A549 (cell line): ENCODE results near the gene HOXD11. TPM values are rescaled to one million over a fixed set of nuclear protein-coding genes. Genes with fewer than 3 reads are reported as not detected.

ENCODE experiments used
- ATAC-seq, 2 experiments: fragments of 200-7000 bp in 1 of 2; fragments of >200 bp in 1 of 2; cut with Nextera tagmentation in 1 of 2; cut with Tn5 transposase in 1 of 2; 3 replicates each; pipeline versions ENCODE4 v1.8.0 to v1.9.1; 2018 to 2020; ENCODE audit warnings: mild to moderate bottlenecking in 1 of 2, moderate library complexity in 1 of 2
- CTCF ChIA-PET: fragments of 300-600 bp; sonication (Branson Sonifier 250); formaldehyde crosslinking; extraction: SDS; loops from one replicate; lab custom pipeline; 2021; ENCODE audit warnings: antibody characterized with exemption, inconsistent platforms; lab: Yijun Ruan, JAX
- POLR2A ChIA-PET: fragments of 350-600 bp; formaldehyde crosslinking; extraction: SDS; loops from one replicate; lab custom pipeline; 2021; ENCODE audit warnings: antibody characterized with exemption, inconsistent platforms; lab: Yijun Ruan, JAX
- DNase-seq, 2 experiments: peaks; one replicate each; pipeline versions ENCODE4 v3.0.0 to v3.0.0-alpha.2; 2011 to 2016; ENCODE audit warnings: low read depth in 1 of 2, low spot score in 1 of 2
- FAIRE-seq: peaks from 2 replicates; lab custom pipeline; 2011; peaks lifted over from hg19 to GRCh38; lab: Jason Lieb, UNC
- H3K27ac ChIP-seq, 2 experiments: fragments of >200 bp; sonication (Bioruptor Twin); formaldehyde crosslinking; 3 replicates each; pipeline ENCODE4 v1.5.1; 2016 to 2017
- H3K4me1 ChIP-seq: fragments of >200 bp; sonication (Bioruptor Twin); formaldehyde crosslinking; 3 replicates; pipeline ENCODE4 v1.6.1; 2016
- H3K4me2 ChIP-seq: fragments of >200 bp; sonication (Bioruptor Twin); formaldehyde crosslinking; 3 replicates; pipeline ENCODE4 v1.6.1; 2016
- H3K4me3 ChIP-seq: fragments of >200 bp; sonication (Bioruptor Twin); formaldehyde crosslinking; 3 replicates; pipeline ENCODE4 v1.5.1; 2016
- H3K9me3 ChIP-seq: fragments of >200 bp; sonication (Bioruptor Twin); formaldehyde crosslinking; 3 replicates; pipeline ENCODE4 v1.6.1; 2016
- BHLHE40 ChIP-seq: IDR thresholded peaks from 2 replicates; pipeline ENCODE4 v1.6.1; 2012; ENCODE audit warnings: low read depth, low read length, inconsistent platforms
- CBX2 ChIP-seq: fragments of 200-600 bp; sonication (generic); IDR thresholded peaks from 2 replicates; pipeline ENCODE4 v1.6.1; 2016; ENCODE audit warnings: low read depth, mild to moderate bottlenecking, borderline replicate concordance
- CHD2 ChIP-seq: fragments of 150-350 bp; IDR thresholded peaks from 2 replicates; pipeline ENCODE4 v1.6.1; 2014; ENCODE audit warnings: low read length; ENCODE audit not compliant: partially characterized antibody
- CHD4 ChIP-seq: fragments of 200-600 bp; sonication (generic); IDR thresholded peaks from 2 replicates; pipeline ENCODE4 v1.6.1; 2016; ENCODE audit warnings: antibody characterized with exemption, mild to moderate bottlenecking, borderline replicate concordance
- FOSB ChIP-seq: fragments of 250-450 bp; sonication (Bioruptor Pico); IDR thresholded peaks from 2 replicates; pipeline ENCODE4 v1.5.0; 2020; ENCODE audit warnings: mild to moderate bottlenecking, moderate library complexity
- HEYL ChIP-seq: fragments of 250-450 bp; sonication (Bioruptor Pico); IDR thresholded peaks from 2 replicates; pipeline ENCODE4 v1.8.0; 2021; ENCODE audit warnings: mild to moderate bottlenecking, moderate library complexity
- HOXB13 ChIP-seq: fragments of 250-450 bp; sonication (Bioruptor Pico); IDR thresholded peaks from 2 replicates; pipeline ENCODE4 v1.5.0; 2020; ENCODE audit warnings: low read depth, mild to moderate bottlenecking, moderate library complexity
- JUN ChIP-seq, 2 experiments: fragments of >200 bp; sonication (Bioruptor Twin); formaldehyde crosslinking; IDR thresholded peaks; 2 replicates in 1 of 2; 3 replicates in 1 of 2; pipeline ENCODE4 v1.6.1; 2016 to 2017
- KDM1A ChIP-seq: fragments of 200-600 bp; sonication (generic); IDR thresholded peaks from 2 replicates; pipeline ENCODE4 v1.6.1; 2016; ENCODE audit warnings: low read depth, mild to moderate bottlenecking
- KDM5A ChIP-seq: fragments of 200-600 bp; sonication (generic); IDR thresholded peaks from 2 replicates; pipeline ENCODE4 v1.6.1; 2016; ENCODE audit warnings: antibody characterized with exemption, mild to moderate bottlenecking
- MAFK ChIP-seq: fragments of 450-650 bp; IDR thresholded peaks from 2 replicates; pipeline ENCODE4 v1.6.1; 2014; ENCODE audit not compliant: partially characterized antibody
- MAZ ChIP-seq: fragments of 150-350 bp; IDR thresholded peaks from 2 replicates; pipeline ENCODE4 v1.6.1; 2014; ENCODE audit warnings: antibody characterized with exemption, low read depth, low read length, borderline replicate concordance
- NFE2L2 ChIP-seq: fragments of 150-350 bp; conservative IDR thresholded peaks from 2 replicates; pipeline ENCODE4 v1.6.1; 2014; ENCODE audit warnings: low read length
- NPAS2 ChIP-seq: fragments of 250-450 bp; sonication (Bioruptor Pico); IDR thresholded peaks from 2 replicates; pipeline ENCODE4 v1.8.0; 2022; ENCODE audit warnings: mild to moderate bottlenecking, moderate library complexity, borderline replicate concordance
- PHF8 ChIP-seq: fragments of 200-600 bp; sonication (generic); IDR thresholded peaks from 2 replicates; pipeline ENCODE4 v1.6.1; 2016; ENCODE audit warnings: low read depth, mild to moderate bottlenecking, antibody characterized with exemption, moderate library complexity, borderline replicate concordance
- POLR2A ChIP-seq: IDR thresholded peaks from 2 replicates; pipeline ENCODE4 v1.6.1; 2012; ENCODE audit warnings: mild to moderate bottlenecking, low read length
- RAD21 ChIP-seq, 2 experiments: fragments of >200 bp in 1 of 2; sonication (Bioruptor Twin) in 1 of 2; formaldehyde crosslinking in 1 of 2; IDR thresholded peaks in 1 of 2; conservative IDR thresholded peaks in 1 of 2; 2 replicates in 1 of 2; 3 replicates in 1 of 2; pipeline ENCODE4 v1.6.1; 2012 to 2018; ENCODE audit warnings: inconsistent platforms in 1 of 2
- RARB ChIP-seq: fragments of 250-450 bp; sonication (Bioruptor Pico); IDR thresholded peaks from 2 replicates; pipeline ENCODE4 v1.8.0; 2021; ENCODE audit warnings: mild to moderate bottlenecking, moderate library complexity
- RFX5 ChIP-seq: fragments of 450-650 bp; IDR thresholded peaks from 2 replicates; pipeline ENCODE4 v1.7.1; 2014; ENCODE audit warnings: antibody characterized with exemption, mild to moderate bottlenecking, moderate library complexity
- RNF2 ChIP-seq: fragments of 200-600 bp; sonication (generic); IDR thresholded peaks from 2 replicates; pipeline ENCODE4 v1.6.1; 2016; ENCODE audit warnings: low read depth, mild to moderate bottlenecking, antibody characterized with exemption, moderate library complexity, borderline replicate concordance
- SREBF2 ChIP-seq: fragments of 450-650 bp; IDR thresholded peaks from 2 replicates; pipeline ENCODE4 v1.6.1; 2014; ENCODE audit warnings: mild to moderate bottlenecking, moderate library complexity
- TFCP2L1 ChIP-seq: fragments of 250-450 bp; sonication (Bioruptor Pico); IDR thresholded peaks from 2 replicates; pipeline ENCODE4 v1.5.0; 2021; ENCODE audit warnings: mild to moderate bottlenecking
- ZFP36 ChIP-seq: fragments of 450-650 bp; IDR thresholded peaks from 2 replicates; pipeline ENCODE4 v1.6.1; 2014; ENCODE audit warnings: borderline replicate concordance; ENCODE audit not compliant: partially characterized antibody
- ZSCAN20 ChIP-seq: fragments of 250-450 bp; sonication (Bioruptor Pico); IDR thresholded peaks from 2 replicates; pipeline ENCODE4 v1.8.0; 2022; ENCODE audit warnings: mild to moderate bottlenecking, moderate library complexity
- WGBS: methylation state at CpG from one replicate; pipeline ENCODE4 v1.1.6; 2017; ENCODE audit errors: missing lambda C conversion rate; 5-methylcytosine and 5-hydroxymethylcytosine counted together
- polyA plus RNA-seq, 4 experiments: library from polyadenylated mRNA; depleted of rRNA in 3 of 4; stranded (reverse); fragments of >200 nt; fragmentation: RNase III in 1 of 4; extraction: RNeasy Plus Mini Kit Qiagen cat#74134 plus additional on column Dnase treatment in 1 of 4; gene quantifications; 2 replicates in 3 of 4; 3 replicates in 1 of 4; pipeline ENCODE4 v1.2.3, GENCODE V29; 2011 to 2017
- TF ChIP-seq, protein P1 (sequence below): fragments of 250-450 bp; sonication (Bioruptor Pico); IDR thresholded peaks from 2 replicates; pipeline ENCODE4 v1.5.0; 2021; ENCODE audit warnings: mild to moderate bottlenecking, moderate library complexity, borderline replicate concordance
- TF ChIP-seq, protein P2 (sequence below): fragments of 250-450 bp; sonication (Bioruptor Pico); IDR thresholded peaks from 2 replicates; pipeline ENCODE4 v1.5.0; 2020; ENCODE audit warnings: low read depth, mild to moderate bottlenecking, moderate library complexity
- TF ChIP-seq, protein P3 (sequence below): IDR thresholded peaks from 2 replicates; pipeline ENCODE4 v1.6.1; 2012
- TF ChIP-seq, protein P4 (sequence below): IDR thresholded peaks from 2 replicates; pipeline ENCODE4 v1.6.1; 2012
- TF ChIP-seq, protein P5 (sequence below): fragments of 150-350 bp; IDR thresholded peaks from 2 replicates; pipeline ENCODE4 v1.6.1; 2014; ENCODE audit warnings: low read depth, mild to moderate bottlenecking, low read length

The HOXD11 gene
- polyA plus RNA-seq, 2 of the 4 experiments (the other 2 are of a cell fraction) = 2.6 to 4.8 TPM

DNA sequence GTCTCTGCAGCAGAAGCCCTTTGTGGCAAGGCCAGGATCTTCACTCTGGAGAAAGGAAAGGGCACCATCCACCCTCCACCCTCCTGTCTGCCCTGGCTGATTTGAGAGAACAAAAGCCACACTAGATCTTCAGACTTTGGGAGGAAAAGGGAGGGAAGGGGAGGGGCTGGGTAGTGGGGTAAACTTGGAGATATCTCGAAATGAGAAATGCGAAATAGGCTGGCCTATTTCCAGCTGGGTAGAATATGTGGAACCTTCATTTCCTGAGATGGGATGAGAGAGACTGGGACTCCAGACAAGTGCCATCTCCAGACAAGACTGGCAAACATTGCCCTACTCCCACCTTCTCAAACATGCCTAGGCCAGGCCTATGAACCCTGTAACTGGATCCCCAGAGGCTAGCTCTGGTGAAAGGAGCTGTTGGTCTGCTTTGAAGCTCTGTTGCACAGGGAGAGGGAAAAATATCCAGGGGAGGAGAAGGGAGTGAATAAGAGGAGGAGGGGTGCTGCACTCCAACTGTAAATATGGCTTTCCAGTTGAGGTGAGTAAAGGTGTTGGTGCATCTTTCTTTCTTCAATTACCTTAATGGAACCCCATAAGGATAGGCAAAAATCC, 5.8 kb upstream of the HOXD11 start:
- H3K4me1 ChIP-seq = peaks cover 30% of the 10 kb centered on the region
- WGBS = 67% methylated on average over 2 of the region's 2 CpGs
- no peak overlapping the region for H3K27ac ChIP-seq
- no peaks in the 10 kb centered on the region for H3K9me3 ChIP-seq
- FAIRE-seq = no peak
- DNase-seq = no peak
- no peak for TF ChIP-seq RFX5
- TF ChIP-seq HEYL = no peak
- TF ChIP-seq KDM1A = no peak
- no peak for TF ChIP-seq HOXB13
- no peak for TF ChIP-seq CHD4
- TF ChIP-seq CBX2 = no peak
- no peak for TF ChIP-seq POLR2A
- TF ChIP-seq NFE2L2 = no peak
- no peak for TF ChIP-seq MAFK
- no peak for TF ChIP-seq FOSB (CRISPR knock-in tag)
- TF ChIP-seq KDM5A = no peak
- TF ChIP-seq, protein P1, sequence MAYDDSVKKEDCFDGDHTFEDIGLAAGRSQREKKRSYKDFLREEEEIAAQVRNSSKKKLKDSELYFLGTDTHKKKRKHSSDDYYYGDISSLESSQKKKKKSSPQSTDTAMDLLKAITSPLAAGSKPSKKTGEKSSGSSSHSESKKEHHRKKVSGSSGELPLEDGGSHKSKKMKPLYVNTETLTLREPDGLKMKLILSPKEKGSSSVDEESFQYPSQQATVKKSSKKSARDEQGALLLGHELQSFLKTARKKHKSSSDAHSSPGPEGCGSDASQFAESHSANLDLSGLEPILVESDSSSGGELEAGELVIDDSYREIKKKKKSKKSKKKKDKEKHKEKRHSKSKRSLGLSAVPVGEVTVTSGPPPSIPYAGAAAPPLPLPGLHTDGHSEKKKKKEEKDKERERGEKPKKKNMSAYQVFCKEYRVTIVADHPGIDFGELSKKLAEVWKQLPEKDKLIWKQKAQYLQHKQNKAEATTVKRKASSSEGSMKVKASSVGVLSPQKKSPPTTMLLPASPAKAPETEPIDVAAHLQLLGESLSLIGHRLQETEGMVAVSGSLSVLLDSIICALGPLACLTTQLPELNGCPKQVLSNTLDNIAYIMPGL (CRISPR knock-in tag) = no peak
- TF ChIP-seq, protein P2, sequence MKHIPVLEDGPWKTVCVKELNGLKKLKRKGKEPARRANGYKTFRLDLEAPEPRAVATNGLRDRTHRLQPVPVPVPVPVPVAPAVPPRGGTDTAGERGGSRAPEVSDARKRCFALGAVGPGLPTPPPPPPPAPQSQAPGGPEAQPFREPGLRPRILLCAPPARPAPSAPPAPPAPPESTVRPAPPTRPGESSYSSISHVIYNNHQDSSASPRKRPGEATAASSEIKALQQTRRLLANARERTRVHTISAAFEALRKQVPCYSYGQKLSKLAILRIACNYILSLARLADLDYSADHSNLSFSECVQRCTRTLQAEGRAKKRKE (CRISPR knock-in tag) = no peak
- no peak for TF ChIP-seq RNF2
- no peak for TF ChIP-seq BHLHE40
- no peak for TF ChIP-seq ZSCAN20 (CRISPR knock-in tag)
- TF ChIP-seq RARB (CRISPR knock-in tag) = no peak
- ChIA-PET POLR2A (no interaction called here), CTCF (interaction anchor here (1.3 to 2.6 kb wide), 3 partner anchors 10 to 551 kb away, joined by 3 to 17 read pairs (median 7); no protein-coding TSS in a partner anchor)
- no peak overlapping the region for H3K4me2 ChIP-seq
- H3K4me3 ChIP-seq = no peak overlapping the region
- no peak for ATAC-seq

DNA sequence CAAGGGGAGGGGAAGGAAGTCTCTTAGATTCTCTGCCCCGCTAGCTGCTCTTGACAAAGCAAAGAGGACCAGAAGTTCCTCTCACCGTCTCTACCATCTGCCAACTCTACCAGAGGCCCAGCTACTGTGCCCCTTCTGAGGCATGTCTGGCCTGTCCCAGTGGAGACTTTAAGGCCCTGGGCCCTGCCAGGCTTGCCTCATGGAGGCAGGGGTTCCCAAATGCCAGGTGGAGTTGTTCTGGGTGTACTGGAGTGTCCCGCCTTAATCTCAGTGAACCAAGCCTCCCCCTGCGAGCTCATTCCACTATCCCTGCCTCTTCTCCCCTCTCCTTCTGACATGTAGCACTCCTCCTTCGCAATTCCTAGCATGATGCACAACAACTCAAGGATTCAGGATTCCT, 5.2 kb upstream of the HOXD11 start:
- ChIA-PET POLR2A (no interaction called here), CTCF (interaction anchor here (1.3 to 2.6 kb wide), 3 partner anchors 9 to 551 kb away, joined by 3 to 17 read pairs (median 7); no protein-coding TSS in a partner anchor)
- Histone ChIP-seq H3K4me1 (peaks cover 32% of the 10 kb centered on the region), H3K27ac (no peak overlapping the region), H3K4me3 (no peak overlapping the region), H3K9me3 (no peaks in the 10 kb centered on the region), H3K4me2 (no peak overlapping the region)
- no peak for FAIRE-seq
- no peak for DNase-seq
- TF ChIP-seq PHF8 (no peak), SREBF2 (no peak), MAZ (no peak), RARB (CRISPR knock-in tag) (no peak), NPAS2 (CRISPR knock-in tag) (no peak), CHD2 (no peak), KDM5A (no peak), BHLHE40 (no peak), RFX5 (no peak), RAD21 (conservative IDR thresholded peaks at IDR 0.05 in 1 of 2, IDR thresholded peaks at IDR 0.05 in 1 of 2) (no peak), CBX2 (no peak), NFE2L2 (no peak), TFCP2L1 (no peak), ZFP36 (no peak), JUN (IDR thresholded peaks at IDR 0.05) (no peak)
- TF ChIP-seq, protein P3, sequence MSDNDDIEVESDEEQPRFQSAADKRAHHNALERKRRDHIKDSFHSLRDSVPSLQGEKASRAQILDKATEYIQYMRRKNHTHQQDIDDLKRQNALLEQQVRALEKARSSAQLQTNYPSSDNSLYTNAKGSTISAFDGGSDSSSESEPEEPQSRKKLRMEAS = no peak
- TF ChIP-seq, protein P1 (CRISPR knock-in tag) = no peak
- TF ChIP-seq, protein P4, sequence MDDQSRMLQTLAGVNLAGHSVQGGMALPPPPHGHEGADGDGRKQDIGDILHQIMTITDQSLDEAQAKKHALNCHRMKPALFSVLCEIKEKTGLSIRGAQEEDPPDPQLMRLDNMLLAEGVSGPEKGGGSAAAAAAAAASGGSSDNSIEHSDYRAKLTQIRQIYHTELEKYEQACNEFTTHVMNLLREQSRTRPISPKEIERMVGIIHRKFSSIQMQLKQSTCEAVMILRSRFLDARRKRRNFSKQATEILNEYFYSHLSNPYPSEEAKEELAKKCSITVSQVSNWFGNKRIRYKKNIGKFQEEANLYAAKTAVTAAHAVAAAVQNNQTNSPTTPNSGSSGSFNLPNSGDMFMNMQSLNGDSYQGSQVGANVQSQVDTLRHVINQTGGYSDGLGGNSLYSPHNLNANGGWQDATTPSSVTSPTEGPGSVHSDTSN = no peak
- TF ChIP-seq, protein P5, sequence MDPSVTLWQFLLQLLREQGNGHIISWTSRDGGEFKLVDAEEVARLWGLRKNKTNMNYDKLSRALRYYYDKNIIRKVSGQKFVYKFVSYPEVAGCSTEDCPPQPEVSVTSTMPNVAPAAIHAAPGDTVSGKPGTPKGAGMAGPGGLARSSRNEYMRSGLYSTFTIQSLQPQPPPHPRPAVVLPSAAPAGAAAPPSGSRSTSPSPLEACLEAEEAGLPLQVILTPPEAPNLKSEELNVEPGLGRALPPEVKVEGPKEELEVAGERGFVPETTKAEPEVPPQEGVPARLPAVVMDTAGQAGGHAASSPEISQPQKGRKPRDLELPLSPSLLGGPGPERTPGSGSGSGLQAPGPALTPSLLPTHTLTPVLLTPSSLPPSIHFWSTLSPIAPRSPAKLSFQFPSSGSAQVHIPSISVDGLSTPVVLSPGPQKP = no peak
- 88% methylated on average over 5 of the region's 5 CpGs for WGBS
- no peak for ATAC-seq
